COLO668 (cell line): Measurements from ENCODE around the gene ZDHHC17.
A peak's percentile ranks its signal among the peaks of the same experiment; 100 is the strongest.
"Not testable (repeated sequence)": the region's sequence is repeated elsewhere in the genome, so short reads cannot be mapped to it uniquely, and the experiment has no call there.

ENCODE experiments used
- DNase-seq: peaks from one replicate; lab custom pipeline; 2025; ENCODE audit not compliant: unreplicated experiment; lab: John Stamatoyannopoulos, UW

ZDHHC17 gene, protein sequence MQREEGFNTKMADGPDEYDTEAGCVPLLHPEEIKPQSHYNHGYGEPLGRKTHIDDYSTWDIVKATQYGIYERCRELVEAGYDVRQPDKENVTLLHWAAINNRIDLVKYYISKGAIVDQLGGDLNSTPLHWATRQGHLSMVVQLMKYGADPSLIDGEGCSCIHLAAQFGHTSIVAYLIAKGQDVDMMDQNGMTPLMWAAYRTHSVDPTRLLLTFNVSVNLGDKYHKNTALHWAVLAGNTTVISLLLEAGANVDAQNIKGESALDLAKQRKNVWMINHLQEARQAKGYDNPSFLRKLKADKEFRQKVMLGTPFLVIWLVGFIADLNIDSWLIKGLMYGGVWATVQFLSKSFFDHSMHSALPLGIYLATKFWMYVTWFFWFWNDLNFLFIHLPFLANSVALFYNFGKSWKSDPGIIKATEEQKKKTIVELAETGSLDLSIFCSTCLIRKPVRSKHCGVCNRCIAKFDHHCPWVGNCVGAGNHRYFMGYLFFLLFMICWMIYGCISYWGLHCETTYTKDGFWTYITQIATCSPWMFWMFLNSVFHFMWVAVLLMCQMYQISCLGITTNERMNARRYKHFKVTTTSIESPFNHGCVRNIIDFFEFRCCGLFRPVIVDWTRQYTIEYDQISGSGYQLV

DNA sequence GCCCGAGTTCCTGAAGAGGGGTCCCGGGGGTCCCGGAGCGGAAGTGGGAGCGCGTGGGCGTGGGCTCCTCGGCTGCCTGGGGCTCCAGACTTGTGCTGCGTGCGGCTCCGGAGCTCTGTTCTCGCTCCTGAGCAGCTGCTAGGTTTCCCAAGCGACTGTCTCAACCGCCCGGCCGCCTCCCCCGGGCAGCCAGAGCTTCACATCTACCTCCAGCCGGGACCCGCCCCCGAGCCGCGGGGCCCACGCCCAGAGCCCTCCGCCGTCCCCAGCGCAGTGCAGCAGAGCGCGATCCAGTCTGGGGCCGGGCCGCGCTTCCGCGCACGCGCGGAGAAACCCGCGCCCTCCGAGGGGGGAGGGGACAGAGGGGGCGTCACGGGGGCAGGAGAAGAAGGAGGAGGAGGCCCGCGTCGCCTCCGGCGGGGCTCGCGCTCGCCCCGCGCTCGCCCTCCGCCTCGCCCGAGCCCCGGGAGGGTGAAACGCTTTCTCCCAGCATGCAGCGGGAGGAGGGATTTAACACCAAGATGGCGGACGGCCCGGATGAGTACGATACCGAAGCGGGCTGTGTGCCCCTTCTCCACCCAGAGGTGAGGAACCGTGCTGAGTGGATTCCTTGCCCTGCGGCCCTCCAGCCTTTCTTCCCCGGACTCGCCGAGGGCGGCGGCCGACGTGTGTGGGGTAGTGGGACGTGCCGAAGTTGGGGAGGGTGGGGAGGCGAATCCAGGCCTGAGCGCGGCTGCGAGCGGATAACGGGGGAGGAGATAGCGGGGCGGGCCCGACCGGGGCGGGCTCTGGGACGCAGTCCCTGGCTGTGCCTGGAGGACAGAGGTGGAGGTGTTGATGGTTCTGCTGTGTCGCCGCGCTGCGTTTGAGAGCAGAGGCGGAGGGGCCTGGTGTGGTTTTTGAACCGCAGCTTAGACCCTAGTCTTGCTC, at the start of gene ZDHHC17:
Gene ZDHHC17 (plus strand): TSS at position 370 of the 930 bp plus-strand sequence. CDS start 122 bp downstream, at position 492.
- peak; percentile 95 for DNase-seq

DNA sequence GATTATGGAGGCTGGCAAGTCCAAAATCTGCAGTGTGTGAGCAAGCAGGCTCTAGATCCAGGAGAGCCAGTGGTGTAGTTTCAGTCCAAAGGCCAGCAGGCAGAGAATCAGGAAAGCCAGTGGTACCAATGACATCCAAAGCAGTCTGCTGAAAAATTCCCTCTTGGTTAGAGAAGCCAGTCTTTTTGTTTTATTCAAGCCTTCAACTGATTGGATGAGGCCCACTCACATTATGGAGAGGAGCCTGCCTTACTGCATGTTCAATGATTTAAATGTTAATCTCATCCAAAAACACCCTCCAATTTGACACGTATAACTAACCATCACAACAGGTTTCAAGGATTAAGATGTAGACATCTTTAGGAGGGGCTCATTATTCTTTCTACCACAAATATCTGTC, 49.5 kb upstream of the ZDHHC17 start:
- no peak for DNase-seq

DNA sequence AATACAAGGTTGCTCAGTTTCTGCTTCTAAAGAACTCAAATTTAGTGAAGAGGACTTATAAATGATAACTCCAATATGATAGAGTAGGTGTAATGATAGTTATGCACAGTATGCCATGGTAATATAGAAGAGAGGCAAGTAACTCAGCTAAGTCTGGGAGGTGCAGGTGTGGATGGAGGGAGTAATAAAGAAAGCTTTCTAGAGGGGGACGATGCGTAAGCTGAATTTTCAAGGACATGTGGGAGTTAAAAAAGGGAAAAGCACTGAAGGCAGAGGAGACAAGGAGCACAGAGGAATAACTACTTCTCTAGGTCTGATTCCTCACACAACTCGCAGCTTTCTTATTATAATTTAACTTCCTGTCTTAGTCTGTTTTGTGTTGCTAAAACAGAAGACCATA, 49.1 kb upstream of the ZDHHC17 start:
- no peak for DNase-seq

DNA sequence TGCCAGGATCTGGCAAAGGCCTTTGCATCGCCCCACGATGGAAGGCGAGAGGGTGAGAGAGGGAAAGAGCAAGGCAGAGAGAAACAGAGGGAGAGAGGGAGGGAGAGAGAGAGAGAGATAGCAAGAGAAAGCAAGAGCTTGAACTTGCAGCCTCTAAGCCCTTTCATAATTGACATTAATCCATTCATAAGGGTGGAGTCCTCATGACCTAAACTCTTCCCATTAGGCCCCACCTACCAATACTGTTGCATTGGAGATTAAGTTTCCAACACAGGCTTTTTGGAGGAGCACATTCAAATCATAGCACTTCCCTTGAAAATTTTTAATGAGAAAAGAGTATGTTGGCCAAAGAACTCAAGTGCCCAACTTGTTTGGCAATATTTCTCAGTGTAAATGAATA, 48.6 kb upstream of the ZDHHC17 start:
- DNase-seq = no peak

DNA sequence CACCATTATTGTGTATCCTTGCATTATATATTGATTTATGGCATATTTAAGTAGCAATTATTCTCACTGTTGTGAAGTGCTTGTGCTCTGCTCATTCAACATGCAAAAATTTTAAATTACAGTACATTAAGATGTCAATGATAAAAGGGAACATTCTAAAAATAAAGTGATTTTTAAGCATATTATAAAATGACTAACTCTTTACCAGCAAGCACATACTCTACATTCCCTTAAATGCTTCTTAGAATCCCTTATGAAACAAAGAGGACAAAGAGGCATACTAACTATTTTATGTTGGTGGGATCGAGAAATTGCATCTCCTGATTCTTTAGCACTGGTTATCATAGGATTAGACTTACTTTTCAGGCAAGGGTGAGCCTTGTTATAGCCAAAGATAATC, 46.6 kb upstream of the ZDHHC17 start:
- no peak for DNase-seq

DNA sequence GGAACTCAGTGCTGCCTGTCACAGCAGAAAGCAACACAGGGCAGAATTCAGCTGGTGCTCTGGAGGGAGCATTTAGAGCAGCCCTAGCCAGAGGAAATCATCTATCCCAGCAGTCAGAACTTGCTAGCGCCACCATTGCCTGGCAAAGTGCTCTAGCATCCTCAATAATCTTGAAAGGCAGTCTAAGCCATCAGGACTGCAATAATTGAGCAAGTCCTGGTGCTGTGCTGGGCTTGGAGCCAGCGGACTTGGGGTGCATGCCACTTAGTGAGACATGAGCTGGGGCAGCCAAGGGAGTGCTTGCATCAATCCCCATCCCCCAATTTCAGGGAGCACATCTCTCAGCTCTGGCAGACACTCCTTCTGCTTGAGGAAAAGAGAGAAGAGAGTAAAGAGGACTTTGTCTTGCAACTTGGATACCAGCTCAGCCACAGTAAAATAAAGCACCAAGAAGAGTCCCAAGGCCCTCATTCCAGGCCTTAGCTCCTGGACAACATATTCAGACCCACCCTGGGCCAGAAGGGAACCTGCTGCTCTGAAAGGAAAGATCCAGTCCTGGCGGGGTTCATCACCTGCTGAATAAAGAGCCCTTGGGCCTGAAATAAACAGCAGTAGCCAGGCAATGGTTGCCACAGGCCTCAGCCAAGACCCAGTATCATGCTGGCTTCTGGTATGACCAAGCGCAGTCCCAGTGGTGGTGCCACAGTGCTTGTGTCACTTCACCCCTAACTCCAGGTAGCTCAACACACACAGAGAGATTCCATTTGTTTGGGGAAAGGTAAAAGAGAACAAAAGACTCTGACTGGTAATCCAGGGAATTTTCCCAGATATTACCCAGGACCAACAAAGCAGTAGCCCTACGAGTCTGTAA, 44.5 kb upstream of the ZDHHC17 start:
- DNase-seq = no peak

DNA sequence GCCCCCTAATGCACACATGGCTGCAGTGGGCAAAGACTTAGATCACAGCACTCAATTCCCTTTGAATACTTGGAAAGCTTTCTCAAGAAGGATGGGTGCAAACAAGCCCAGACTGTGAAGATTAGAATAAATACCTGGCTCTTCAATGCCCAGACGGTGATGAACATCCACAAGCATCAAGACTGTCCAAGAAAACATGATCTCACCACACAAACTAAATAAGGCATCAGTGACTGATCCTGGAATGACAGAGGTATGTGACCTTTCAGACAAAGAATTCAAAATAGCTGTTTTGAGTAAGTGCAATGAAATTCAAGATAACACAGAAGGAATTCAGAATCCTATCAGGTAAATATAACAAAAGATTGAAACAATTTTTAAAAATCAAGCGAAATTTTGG, 43.8 kb upstream of the ZDHHC17 start:
- DNase-seq = no peak

DNA sequence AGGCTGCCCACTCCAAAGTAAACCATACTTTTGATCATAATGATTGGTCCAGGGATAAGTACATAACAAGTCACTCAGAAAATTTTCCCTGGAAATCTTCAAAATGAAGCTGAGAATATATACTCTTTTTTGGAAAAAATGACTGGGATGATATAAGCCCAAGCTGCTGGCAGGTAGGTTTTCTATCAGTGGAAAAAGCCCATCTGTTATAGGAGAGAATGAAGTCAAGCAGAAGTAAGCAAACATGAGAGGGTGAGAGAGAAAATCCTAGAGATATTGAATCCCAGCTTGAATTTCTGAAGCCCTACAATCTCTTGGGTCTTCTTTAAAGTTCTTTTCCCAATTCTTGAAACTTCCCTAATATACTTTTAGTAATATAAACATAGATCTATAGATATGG, 37.3 kb upstream of the ZDHHC17 start:
- DNase-seq = no peak

DNA sequence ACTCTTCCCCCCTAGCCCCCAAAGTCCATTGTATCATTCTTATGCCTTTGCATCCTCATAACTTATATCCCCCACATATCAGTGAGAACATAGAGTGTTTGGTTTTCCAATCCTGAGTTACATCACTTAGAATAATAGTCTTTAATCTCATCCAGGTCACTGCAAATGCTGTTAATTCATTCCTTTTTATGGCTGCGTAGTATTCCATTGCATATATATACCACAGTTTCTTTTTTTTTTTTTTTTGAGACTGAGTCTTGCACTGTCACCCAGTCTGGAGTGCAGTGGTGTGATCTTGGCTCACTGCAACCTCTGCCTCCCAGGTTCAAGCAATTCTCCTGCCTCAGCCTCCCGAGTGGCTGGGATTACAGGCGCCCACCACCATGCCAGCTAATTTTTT, 31.7 kb upstream of the ZDHHC17 start:
- DNase-seq = not testable (repeated sequence)

DNA sequence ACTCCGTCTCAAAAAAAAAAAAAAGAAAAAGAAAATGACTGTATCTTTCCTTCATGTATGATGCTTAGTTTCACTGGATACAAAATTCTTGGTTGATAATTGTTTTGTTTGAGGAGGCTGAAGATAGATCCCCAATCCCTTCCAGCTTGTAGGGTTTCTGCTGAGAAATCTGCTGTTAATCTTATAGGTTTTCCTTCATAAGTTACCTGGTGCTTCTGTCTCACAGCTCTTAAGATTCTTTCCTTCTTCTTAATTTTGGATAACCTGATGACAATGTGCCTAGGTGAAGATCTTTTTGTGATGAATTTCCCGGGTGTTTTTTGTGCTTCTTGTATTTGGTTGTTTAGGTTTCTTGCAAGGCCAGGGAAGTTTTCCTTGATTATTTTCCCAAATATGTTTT, 26.2 kb upstream of the ZDHHC17 start:
- not testable (repeated sequence) for DNase-seq

DNA sequence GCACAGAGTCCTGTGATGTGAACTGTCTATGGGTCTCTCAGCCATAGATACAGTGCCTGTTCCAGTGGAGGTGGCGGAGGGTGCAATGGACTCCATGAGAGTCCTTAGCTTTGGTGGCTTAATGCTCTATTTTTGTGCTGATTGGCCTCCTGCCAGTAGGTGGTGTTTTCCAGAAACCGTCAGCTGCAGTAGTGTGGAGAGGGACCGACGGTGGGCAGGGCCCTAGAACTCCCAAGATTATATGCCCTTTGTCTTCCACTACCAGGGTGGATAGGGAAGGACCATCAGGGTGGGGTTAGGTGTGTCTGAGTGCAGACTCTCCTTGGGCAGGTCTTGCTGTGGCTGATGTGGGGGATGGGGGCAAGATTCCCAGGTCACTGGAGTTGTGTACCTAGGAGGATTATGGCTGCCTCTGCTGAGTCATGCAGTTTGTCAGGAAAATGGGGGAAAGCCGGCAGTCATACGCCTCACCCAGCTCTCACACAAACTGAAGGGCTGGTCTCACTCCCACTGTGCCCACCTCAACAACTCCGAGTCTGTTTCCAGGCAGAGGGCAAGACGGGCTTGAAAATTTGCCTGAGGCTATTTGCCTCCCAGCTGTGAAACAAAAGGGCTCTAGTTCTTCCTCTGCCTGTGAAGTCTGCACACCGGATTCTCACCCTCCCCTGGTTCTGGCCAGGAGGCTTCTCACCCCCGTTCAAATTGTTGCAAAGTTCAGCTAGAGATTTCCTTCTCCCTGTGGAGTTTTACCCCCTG, 24.9 kb upstream of the ZDHHC17 start:
- DNase-seq = no peak

DNA sequence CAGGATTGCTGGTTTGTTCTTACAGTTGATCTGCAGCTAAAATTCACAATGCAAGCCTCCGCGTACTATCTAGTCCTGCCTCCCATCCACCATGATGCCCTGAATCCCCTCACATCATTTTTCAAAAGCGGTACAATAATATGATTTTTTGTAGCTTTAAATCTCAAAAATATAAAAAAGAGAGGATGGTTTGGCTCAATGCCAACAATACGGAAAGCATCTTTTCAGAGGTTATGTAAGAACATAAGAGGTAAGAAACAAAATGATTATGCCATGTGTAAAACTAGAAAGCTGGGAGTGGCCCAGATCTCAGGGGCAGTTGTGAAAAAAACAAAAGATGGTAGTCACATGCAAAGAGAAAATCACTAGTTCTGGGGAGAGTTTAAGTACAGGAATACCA, 24.0 kb upstream of the ZDHHC17 start:
- DNase-seq = no peak

DNA sequence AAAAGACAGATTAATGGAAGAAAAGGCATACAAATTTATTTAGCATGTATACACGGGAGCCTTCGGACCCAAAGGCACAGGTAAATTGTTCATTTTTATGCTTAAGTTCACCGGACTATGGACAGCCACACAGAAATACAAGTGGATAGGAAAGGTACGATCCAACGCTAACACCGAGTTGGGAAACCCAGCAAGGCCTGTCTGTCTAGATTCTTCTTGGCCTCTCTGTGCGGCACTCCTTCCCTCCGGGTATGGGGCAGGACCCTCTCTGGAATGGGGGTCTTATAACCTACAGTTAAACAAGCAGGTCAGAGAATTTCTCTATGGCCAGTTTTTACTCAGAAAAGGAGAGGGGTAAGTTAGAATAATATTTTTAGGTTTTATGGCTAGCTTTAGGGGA, 23.4 kb upstream of the ZDHHC17 start:
- DNase-seq = no peak

DNA sequence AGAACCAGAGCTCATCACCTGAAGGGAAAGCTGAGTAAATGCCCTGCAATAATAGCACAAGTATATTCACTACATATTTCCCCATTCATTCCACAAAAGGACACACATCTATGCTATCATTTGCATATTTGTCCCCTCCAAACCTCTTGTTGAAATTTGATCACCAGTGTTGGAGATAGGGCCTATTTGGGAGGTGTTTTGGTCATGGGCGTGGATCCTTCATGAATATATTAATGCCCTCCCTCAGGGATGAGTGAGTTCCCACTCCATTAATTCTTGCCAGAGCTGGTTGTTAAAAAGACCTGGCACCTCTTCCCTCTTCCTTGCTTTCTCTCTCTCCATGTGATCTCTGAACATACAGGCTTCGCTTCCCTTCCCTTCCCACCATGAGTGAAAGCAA, 18.6 kb upstream of the ZDHHC17 start:
- DNase-seq = no peak

DNA sequence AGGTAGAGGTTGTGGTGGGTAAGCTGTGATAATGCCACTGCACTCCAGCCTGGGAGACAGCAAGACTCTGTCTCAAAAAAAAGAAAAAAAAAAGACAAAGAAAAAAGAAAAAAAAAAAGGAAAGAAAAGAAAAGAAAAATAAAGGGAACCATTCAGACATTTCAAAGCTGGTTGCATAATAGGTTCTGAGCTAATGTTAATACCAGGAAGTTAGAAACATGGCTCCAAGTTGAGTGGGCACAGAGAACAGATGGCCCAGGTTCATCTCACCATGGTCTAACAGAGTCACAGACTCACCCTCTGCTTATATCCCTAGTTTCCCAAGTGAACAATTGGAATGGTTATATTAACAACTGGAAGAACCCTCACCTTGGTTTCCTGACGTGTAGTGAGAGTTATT, 17.4 kb upstream of the ZDHHC17 start:
- no peak for DNase-seq

DNA sequence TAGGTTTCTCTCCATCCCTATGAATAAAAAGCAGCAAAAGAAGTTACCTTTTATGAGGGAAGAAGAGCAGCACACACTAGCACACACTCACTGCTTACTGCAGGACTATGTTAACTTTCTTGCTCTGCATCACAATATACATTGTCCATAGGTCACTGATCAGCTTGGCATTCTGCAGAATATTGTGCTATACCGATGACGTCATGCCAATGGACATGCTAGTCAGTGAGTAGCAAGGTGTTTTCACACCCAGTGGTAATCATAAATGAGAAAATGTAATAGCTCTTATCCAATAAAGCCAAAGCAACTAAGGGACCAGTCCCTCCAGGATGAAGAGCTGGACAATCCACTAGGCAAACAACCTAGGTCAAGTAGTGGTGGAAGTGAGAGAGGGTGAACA, 16.7 kb upstream of the ZDHHC17 start:
- DNase-seq = no peak

DNA sequence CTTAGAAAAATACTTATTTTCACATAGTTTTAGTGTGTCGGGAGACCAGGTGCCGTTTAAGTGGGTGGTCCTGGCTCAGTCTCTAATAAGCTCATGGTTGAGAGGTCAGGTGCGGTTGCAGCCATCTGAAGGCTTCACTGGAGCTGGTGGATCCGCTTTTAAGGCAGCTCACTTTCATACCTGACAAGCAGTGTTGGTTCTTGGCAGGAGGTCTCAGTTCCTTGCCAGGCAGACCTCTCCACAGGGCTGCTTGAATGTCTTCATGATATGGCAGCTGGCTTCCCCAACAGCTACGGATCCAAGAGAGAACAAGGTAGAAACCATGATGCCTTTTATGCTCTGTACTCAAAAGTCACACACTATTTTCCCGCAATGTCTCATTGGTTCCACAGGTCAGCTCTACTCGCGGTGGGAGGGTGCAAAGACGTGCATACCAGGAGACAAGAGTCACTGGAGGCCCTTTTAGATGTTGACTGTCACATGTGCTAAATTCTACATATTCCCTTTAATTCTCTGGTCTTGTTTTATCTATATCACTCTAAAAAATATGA, 8.0 kb upstream of the ZDHHC17 start:
- DNase-seq = no peak

DNA sequence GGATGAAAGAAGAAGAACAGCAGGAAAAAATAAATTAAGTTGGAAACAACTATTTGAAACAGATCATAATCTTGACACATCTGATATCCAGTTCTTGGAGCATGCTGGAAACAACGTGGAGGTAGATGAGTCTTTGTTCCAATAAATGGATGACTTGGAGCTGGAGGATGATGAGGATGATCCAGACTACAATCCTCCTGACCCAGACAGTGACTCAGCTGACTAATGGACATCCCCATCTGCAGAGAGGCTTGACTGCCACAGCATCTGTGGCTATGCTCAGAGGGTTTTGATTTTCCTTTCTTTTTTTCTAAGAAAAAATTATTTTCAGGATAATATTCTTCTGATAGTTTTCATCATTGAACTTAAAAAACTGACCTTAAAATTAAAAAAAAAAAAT, 6.2 kb upstream of the ZDHHC17 start:
- no peak for DNase-seq

DNA sequence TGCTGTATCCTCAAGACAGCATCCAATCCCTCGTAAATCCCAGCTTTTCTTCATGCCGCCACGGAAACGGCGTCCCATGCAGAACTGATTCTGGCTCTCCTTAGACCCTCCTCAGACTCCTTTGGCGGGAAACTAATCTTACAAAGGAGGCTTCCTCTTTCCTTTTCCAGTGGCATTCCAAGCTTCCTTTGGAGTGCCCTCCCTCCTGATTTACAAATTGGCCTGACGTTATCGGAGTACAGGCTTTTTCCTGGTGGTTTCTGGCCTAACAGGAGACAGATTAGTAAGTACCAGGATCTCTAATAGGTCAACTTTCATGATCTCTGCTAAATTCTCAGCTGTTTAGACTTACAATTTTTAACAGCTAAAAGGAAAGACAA, 1.3 kb upstream of the ZDHHC17 start:
- no peak for DNase-seq

DNA sequence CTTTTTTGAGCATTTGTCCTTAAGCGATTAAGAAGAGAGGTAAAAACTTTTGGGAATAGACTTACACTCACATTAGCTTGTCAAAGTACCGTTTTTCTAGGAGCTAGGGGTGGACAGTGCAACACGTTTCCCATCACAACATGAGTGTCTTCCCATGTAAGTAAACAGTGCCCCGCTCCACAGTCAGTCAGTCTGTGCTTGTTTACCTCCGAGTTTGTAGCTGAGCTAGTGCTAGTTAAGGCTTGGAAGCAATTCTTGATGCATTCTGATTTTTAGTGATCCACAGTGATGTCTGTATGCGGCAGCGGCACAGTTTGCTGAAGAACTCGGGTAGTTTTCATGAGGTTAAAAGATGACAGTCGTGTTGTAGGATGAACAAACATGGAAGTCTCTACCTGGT, 941 bp downstream of the ZDHHC17 start:
- peak; percentile 28 for DNase-seq
